HG03066 (cell line): Measurements from ENCODE around the gene TENM3.
A peak's percentile ranks its signal among the peaks of the same experiment; 100 is the strongest.

ENCODE experiments used
- ATAC-seq: cut with Tn5 transposase; IDR thresholded peaks from one replicate; pipeline ENCODE4 v1.9.1; 2021; ENCODE audit warnings: low read depth; ENCODE audit not compliant: unreplicated experiment

Gene TENM3

GRCh38 chr4:182819751-182820150 lies 576.5 kb downstream of the TENM3 start:
- no peak for ATAC-seq

GRCh38 chr4:182822554-182822953 lies 579.4 kb downstream of the TENM3 start:
- ATAC-seq, result no peak

GRCh38 chr4:182823576-182823975 lies 580.4 kb downstream of the TENM3 start:
- ATAC-seq, result peak; percentile 69

- ATAC-seq, result no peak
These were observed 581.8 kb downstream of the TENM3 start for GRCh38 chr4:182825003-182825402.

GRCh38 chr4:182825786-182826185 lies 582.6 kb downstream of the TENM3 start:
- ATAC-seq, result no peak

GRCh38 chr4:182826391-182826790 lies 583.2 kb downstream of the TENM3 start:
- ATAC-seq, result no peak

- no peak for ATAC-seq
These were observed 584.0 kb downstream of the TENM3 start for GRCh38 chr4:182827166-182827565.

GRCh38 chr4:182827954-182828353 lies 584.8 kb downstream of the TENM3 start:
- ATAC-seq, result no peak

GRCh38 chr4:182828360-182829025 lies 585.3 kb downstream of the TENM3 start:
- ATAC-seq, result no peak

- ATAC-seq, result no peak
These were observed 586.0 kb downstream of the TENM3 start for GRCh38 chr4:182829196-182829595.

- no peak for ATAC-seq
These were observed 588.2 kb downstream of the TENM3 start for GRCh38 chr4:182831376-182831775.

GRCh38 chr4:182832352-182833120 lies 589.3 kb downstream of the TENM3 start:
- no peak for ATAC-seq

- no peak for ATAC-seq
These were observed 592.0 kb downstream of the TENM3 start for GRCh38 chr4:182835006-182835740.

- no peak for ATAC-seq
These were observed 594.6 kb downstream of the TENM3 start for GRCh38 chr4:182837831-182838230.

- ATAC-seq, result no peak
These were observed 595.3 kb downstream of the TENM3 start for GRCh38 chr4:182838535-182838934.

- ATAC-seq, result no peak
These were observed 596.1 kb downstream of the TENM3 start for GRCh38 chr4:182839256-182839655.

- no peak for ATAC-seq
These were observed 596.9 kb downstream of the TENM3 start for GRCh38 chr4:182840108-182840507.

- ATAC-seq, result no peak
These were observed 599.0 kb downstream of the TENM3 start for GRCh38 chr4:182842104-182842600.

GRCh38 chr4:182842759-182843390 lies 599.7 kb downstream of the TENM3 start:
- no peak for ATAC-seq

- no peak for ATAC-seq
These were observed 600.7 kb downstream of the TENM3 start for GRCh38 chr4:182843808-182844325.

GRCh38 chr4:182845618-182846017 lies 602.4 kb downstream of the TENM3 start:
- no peak for ATAC-seq
